Right cardiac atrium (tissue), 5 donors: ENCODE results near the gene FAAP24. TPM values are rescaled to one million over a fixed set of nuclear protein-coding genes. Genes with fewer than 3 reads are reported as not detected.
"Not testable (repeated sequence)": the region's sequence is repeated elsewhere in the genome, so short reads cannot be mapped to it uniquely, and the experiment has no call there.

Experiments
- ATAC-seq, 2 donors: fragments of 200-7000 bp; cut with Tn5 transposase; one replicate each; pipeline versions ENCODE4 v1.8.0 to v1.9.1; 2020; ENCODE audit warnings: moderate library complexity in 2 of 2, mild to moderate bottlenecking in 1 of 2
- DNase-seq, 3 donors: peaks; one replicate each; pipeline ENCODE4 v3.0.0-alpha.2; 2020
- H3K27ac ChIP-seq: one replicate; pipeline ENCODE4 v1.5.1; 2013; ENCODE audit warnings: mild to moderate bottlenecking, low read length, control low read depth, moderate library complexity
- H3K27me3 ChIP-seq: one replicate; pipeline ENCODE4 v1.6.1; 2013; ENCODE audit not compliant: control insufficient read depth, insufficient read depth
- H3K4me1 ChIP-seq: one replicate; pipeline ENCODE4 v1.6.1; 2013; ENCODE audit warnings: low read length; ENCODE audit not compliant: control insufficient read depth, insufficient read depth
- H3K4me3 ChIP-seq: one replicate; pipeline ENCODE4 v1.5.1; 2013; ENCODE audit warnings: low read length, control low read depth
- H3K9me3 ChIP-seq: one replicate; pipeline ENCODE4 v1.6.1; 2013; ENCODE audit warnings: low read length; ENCODE audit not compliant: control insufficient read depth
- WGBS: extraction: QIAGEN DNeasy Blood & Tissue Kit; methylation state at CpG from one replicate; pipeline ENCODE4 v1.1.7; 2013; 5-methylcytosine and 5-hydroxymethylcytosine counted together
- intact Hi-C, 4 donors: fragments of 100-400 bp; cut with DNase I; formaldehyde crosslinking; loops; one replicate each; pipeline versions ENCODE4 v1.11.0 to v1.14.0; 2022 to 2023
- long read RNA-seq, 4 donors: library from polyadenylated mRNA; unstranded; transcript quantifications; one replicate each; pipeline ENCODE4 v2.0.0, GENCODE V29; 2020 to 2021
- polyA plus RNA-seq: library from polyadenylated mRNA; stranded (reverse); fragments of 200-250 nt; gene quantifications from one replicate; pipeline ENCODE4 v1.2.3, GENCODE V29; 2013
- total RNA-seq, 4 donors: library from RNA; stranded (reverse); fragmentation: NEBNext Ultra II Directional; extraction: Animal tissue kit (Norgen Biotek cat#: 25700); gene quantifications; one replicate each; pipeline ENCODE4 v1.2.1, GENCODE V29; 2021
- donor health status: healthy with polysubstance abuse.
- donor health status: DM: no; HTN: yes; CAD: no.
- donor health status: DM: no; HTN: no; CAD: no.
- donor health status: DM: no; HTN: yes; CAD: no; lungs with severe emphysema.
- donor health status: DM: yes; HTN: yes; CAD: no.

Gene FAAP24
- total RNA-seq (under 1 TPM in 3 of 4 donors, not detected in 1; 0.66 to 0.97 (median 0.79) TPM), polyA plus RNA-seq (0.72 TPM)
- long read RNA-seq, donor 1, partial matches to known transcripts, result 0 of 2 reads
- long read RNA-seq, donor 1, other reads (novel, unspliced or antisense), result 0 of 2 reads
- long read RNA-seq, donor 2, result 0 reads
- long read RNA-seq, donor 3, result 0 reads
- long read RNA-seq, donor 4, partial matches to known transcripts, result 1 of 2 reads
- long read RNA-seq, donor 4, other reads (novel, unspliced or antisense), result 0 of 2 reads

GRCh38 chr19:32971715-32972540 is at the start of gene FAAP24, which contains the start of gene CEP89:
Gene FAAP24 (plus strand): TSS chr19:32972242. CDS start chr19:32973197, 955 bp downstream.
Gene CEP89 (minus strand): TSS chr19:32971958. CDS start chr19:32971874, 84 bp downstream.
- DNase-seq, result peak; percentile 97 to 98 (median 98)
- WGBS, result 2% methylated on average over 57 of the region's 57 CpGs
- intact Hi-C loops, result loop anchor here in 2 of 4 donors (10.0 kb wide), 2 partner anchors 113 to 153 kb away; partner anchors contain the start of gene GPATCH1 (in 2 of the 2)

DNA sequence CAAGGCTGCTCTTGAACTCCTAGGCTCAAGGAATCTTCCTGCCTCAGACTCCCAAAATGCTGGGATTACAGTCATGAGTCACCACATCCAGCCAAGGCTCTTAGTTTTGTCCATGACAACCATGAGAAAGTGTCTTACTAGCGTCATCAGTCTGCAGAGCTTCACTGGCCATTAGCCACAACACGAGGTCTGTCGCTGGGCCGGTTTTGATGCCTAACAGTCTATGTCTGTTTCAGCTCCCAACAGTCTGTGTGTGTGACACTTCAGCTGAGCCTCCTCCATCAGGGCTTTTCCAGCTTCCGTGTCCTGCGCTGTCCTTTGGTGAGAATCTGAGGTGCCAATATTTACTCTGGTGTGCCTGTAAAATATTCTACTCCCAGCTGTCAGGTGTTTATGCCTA is 47.8 kb upstream of the FAAP24 start:
- WGBS, result 96% methylated on average over 6 of the region's 6 CpGs
- Histone ChIP-seq H3K27me3 (no peaks in the 10 kb centered on the region), H3K9me3 (peaks cover 4% of the 10 kb centered on the region), H3K27ac (no peak overlapping the region), H3K4me3 (no peak overlapping the region), H3K4me1 (no peaks in the 10 kb centered on the region)
- DNase-seq (no peak), ATAC-seq (no peak)
- intact Hi-C loops, result no loop called here

More at GRCh38 chr19:32971715-32972540, at the start of gene FAAP24, which contains the start of gene CEP89:
- no peaks in the 10 kb centered on the region for H3K9me3 ChIP-seq
- H3K4me3 ChIP-seq, result peak within 1 kb of the TSS; percentile 88
- ATAC-seq, result peak; percentile 99 to 100
- H3K27ac ChIP-seq, result peak within 1 kb of the TSS; percentile 10
- H3K27me3 ChIP-seq, result no peaks in the 10 kb centered on the region
- H3K4me1 ChIP-seq, result peaks cover 4% of the 10 kb centered on the region

DNA sequence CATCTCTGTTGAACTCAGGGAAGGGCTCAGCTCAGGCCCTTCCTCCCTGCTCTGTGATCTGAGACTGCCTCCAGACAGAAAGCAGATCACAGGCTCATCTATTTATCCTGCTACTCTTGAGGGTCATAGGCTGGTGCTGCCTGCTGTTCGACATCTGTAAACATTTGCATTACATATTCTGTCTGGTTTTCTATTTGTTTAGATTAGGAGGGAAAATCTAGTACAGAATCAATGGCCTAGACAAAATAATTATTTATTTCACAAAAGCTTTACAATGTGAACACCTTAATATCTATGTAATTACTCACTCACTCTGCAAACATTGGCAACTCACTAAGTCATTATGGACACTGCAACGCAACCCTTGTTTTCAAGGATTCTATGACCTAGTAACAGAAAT is 43.2 kb upstream of the FAAP24 start:
- WGBS, result 97% methylated on average over 2 of the region's 2 CpGs

GRCh38 chr19:32930567-32930966 is 41.5 kb upstream of the FAAP24 start:
- ATAC-seq, result no peak
- 96% methylated on average over 8 of the region's 8 CpGs for WGBS
- intact Hi-C loops, result no loop called here
- Histone ChIP-seq H3K4me3 (no peak overlapping the region), H3K4me1 (no peaks in the 10 kb centered on the region), H3K27ac (no peak overlapping the region), H3K9me3 (peaks cover 4% of the 10 kb centered on the region), H3K27me3 (no peaks in the 10 kb centered on the region)
- DNase-seq, result no peak

More for the DNA sequence above, 43.2 kb upstream of the FAAP24 start:
- Histone ChIP-seq H3K4me3 (no peak overlapping the region), H3K9me3 (peaks cover 4% of the 10 kb centered on the region), H3K27ac (no peak overlapping the region), H3K4me1 (no peaks in the 10 kb centered on the region), H3K27me3 (no peaks in the 10 kb centered on the region)
- ATAC-seq (no peak), DNase-seq (no peak)
- intact Hi-C loops, result no loop called here

GRCh38 chr19:32933571-32933970 is 38.5 kb upstream of the FAAP24 start:
- 95% methylated on average over 3 of the region's 3 CpGs for WGBS
- no peak overlapping the region for H3K4me3 ChIP-seq
- H3K9me3 ChIP-seq, result peaks cover 1% of the 10 kb centered on the region
- H3K27ac ChIP-seq, result no peak overlapping the region
- H3K27me3 ChIP-seq, result no peaks in the 10 kb centered on the region
- intact Hi-C loops, result no loop called here
- no peak for DNase-seq
- no peak for ATAC-seq
- no peaks in the 10 kb centered on the region for H3K4me1 ChIP-seq

- no peak for ATAC-seq
- no peaks in the 10 kb centered on the region for H3K4me1 ChIP-seq
- no peak overlapping the region for H3K4me3 ChIP-seq
- no peaks in the 10 kb centered on the region for H3K9me3 ChIP-seq
- H3K27me3 ChIP-seq, result no peaks in the 10 kb centered on the region
- intact Hi-C loops, result no loop called here
- WGBS, result 89% methylated on average over 9 of the region's 9 CpGs
- H3K27ac ChIP-seq, result no peak overlapping the region
- no peak for DNase-seq
Measured at GRCh38 chr19:32935629-32936028, 36.4 kb upstream of the FAAP24 start.

- intact Hi-C loops, result no loop called here
- Histone ChIP-seq H3K27ac (no peak overlapping the region), H3K4me1 (no peaks in the 10 kb centered on the region), H3K9me3 (no peaks in the 10 kb centered on the region), H3K4me3 (no peak overlapping the region), H3K27me3 (no peaks in the 10 kb centered on the region)
- ATAC-seq (peak; percentile 16 to 24), DNase-seq (no peak)
- WGBS, result 96% methylated on average over 8 of the region's 8 CpGs
Measured at GRCh38 chr19:32936065-32936464, 36.0 kb upstream of the FAAP24 start.

- H3K9me3 ChIP-seq, H3K27ac ChIP-seq, H3K4me1 ChIP-seq, ATAC-seq, DNase-seq, H3K4me3 ChIP-seq, H3K27me3 ChIP-seq, intact Hi-C loops: not testable (repeated sequence)
- 90% methylated on average over 5 of the region's 5 CpGs for WGBS
Measured at GRCh38 chr19:32941273-32941672, 30.8 kb upstream of the FAAP24 start.

GRCh38 chr19:32945260-32945659 is 26.8 kb upstream of the FAAP24 start:
- no peak overlapping the region for H3K27ac ChIP-seq
- H3K27me3 ChIP-seq, result no peaks in the 10 kb centered on the region
- ATAC-seq (no peak), DNase-seq (no peak)
- intact Hi-C loops, result no loop called here
- no peak overlapping the region for H3K4me3 ChIP-seq
- no peaks in the 10 kb centered on the region for H3K9me3 ChIP-seq
- WGBS, result 78% methylated on average over 3 of the region's 3 CpGs
- no peaks in the 10 kb centered on the region for H3K4me1 ChIP-seq

DNA sequence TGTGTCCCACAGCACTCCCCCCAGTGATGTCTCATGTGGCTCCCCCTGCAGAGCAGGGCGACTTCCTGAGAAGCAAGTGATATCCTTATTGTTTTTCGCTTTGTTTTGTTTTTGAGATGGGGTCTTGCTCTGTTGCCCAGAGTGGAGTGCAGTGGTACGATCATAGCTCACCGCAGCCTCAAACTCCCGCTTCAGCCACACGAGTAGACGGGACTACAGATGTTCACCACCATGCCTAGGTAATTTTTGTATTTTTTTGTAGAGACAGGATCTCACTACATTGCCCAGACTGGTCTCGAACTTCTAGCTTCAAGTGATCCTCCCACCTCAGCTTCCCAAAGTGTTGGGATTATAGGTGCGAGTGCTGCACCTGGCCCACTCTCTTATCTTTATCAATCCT is 5.3 kb upstream of the FAAP24 start:
- H3K4me1 ChIP-seq, result peaks cover 4% of the 10 kb centered on the region
- H3K27me3 ChIP-seq, result no peaks in the 10 kb centered on the region
- intact Hi-C loops, result no loop called here
- no peak overlapping the region for H3K27ac ChIP-seq
- H3K4me3 ChIP-seq, result no peak overlapping the region
- 95% methylated on average over 9 of the region's 9 CpGs for WGBS
- no peak for ATAC-seq
- H3K9me3 ChIP-seq, result no peaks in the 10 kb centered on the region
- no peak for DNase-seq

GRCh38 chr19:32969549-32969948 is 2.5 kb upstream of the FAAP24 start:
- Histone ChIP-seq H3K4me1 (peaks cover 4% of the 10 kb centered on the region), H3K27me3 (no peaks in the 10 kb centered on the region), H3K9me3 (no peaks in the 10 kb centered on the region), H3K27ac (no peak overlapping the region), H3K4me3 (no peak overlapping the region)
- no peak for DNase-seq
- no peak for ATAC-seq
- 94% methylated on average over 10 of the region's 10 CpGs for WGBS
- intact Hi-C loops, result no loop called here
